HepG2 (cell line): ENCODE measurements around the gene GGACT. TPM values are rescaled to one million over a fixed set of nuclear protein-coding genes. Genes with fewer than 3 reads are reported as not detected.

Experiments used
- ATAC-seq: fragments of 200-7000 bp; cut with Tn5 transposase; 3 replicates; pipeline ENCODE4 v1.9.1; 2020; ENCODE audit warnings: mild to moderate bottlenecking, moderate library complexity
- BruUV-seq: library from RNA; stranded (reverse); fragments of 400-500 nt; replicated peaks from 2 replicates; lab custom pipeline; 2021; lab: Mats Ljungman, UMichigan
- CTCF ChIA-PET: fragments of 300-600 bp; formaldehyde crosslinking; extraction: SDS; loops from one replicate; lab custom pipeline; 2021; ENCODE audit warnings: low total read pairs, inconsistent platforms, low intra/inter-chr PET ratio; lab: Yijun Ruan, JAX
- POLR2A ChIA-PET: fragments of 350-600 bp; sonication (Branson Sonifier 250); formaldehyde crosslinking; loops from one replicate; lab custom pipeline; 2020; ENCODE audit warnings: antibody characterized with exemption, inconsistent platforms; lab: Yijun Ruan, JAX
- DNase-seq: peaks from one replicate; pipeline ENCODE4 v3.0.0-alpha.2; 2015; ENCODE audit warnings: low spot score
- FAIRE-seq: peaks from 3 replicates; lab custom pipeline; 2011; peaks lifted over from hg19 to GRCh38; lab: Jason Lieb, UNC
- H2AFZ ChIP-seq: one replicate; pipeline ENCODE4 v1.6.1; 2011; ENCODE audit warnings: low read length, inconsistent platforms
- H3K27ac ChIP-seq: fragments of 300-600 bp; 3 replicates; pipeline ENCODE4 v1.8.0; 2011; ENCODE audit warnings: mixed run types, mild to moderate bottlenecking, mixed read lengths, low read length, inconsistent platforms; ENCODE audit not compliant: insufficient read depth; ENCODE audit errors: extremely low read length
- H3K27me3 ChIP-seq, 2 experiments: fragments of 200-600 bp in 1 of 2; 2 replicates in 1 of 2; 3 replicates in 1 of 2; pipeline versions ENCODE4 v1.6.0 to v1.8.0; 2011; ENCODE audit warnings: low read length in 2 of 2, mild to moderate bottlenecking in 2 of 2, moderate library complexity in 2 of 2, inconsistent platforms in 1 of 2; ENCODE audit not compliant: insufficient read depth in 2 of 2, control insufficient read depth in 1 of 2
- H3K36me3 ChIP-seq, 2 experiments: fragments of 200-600 bp in 1 of 2; replicated peaks in 1 of 2; 2 replicates in 1 of 2; 3 replicates in 1 of 2; pipeline versions ENCODE4 v1.5.1 to v1.8.0; 2011; ENCODE audit warnings: low read length in 2 of 2, inconsistent platforms in 1 of 2; ENCODE audit not compliant: insufficient read depth in 2 of 2, control insufficient read depth in 1 of 2
- H3K4me1 ChIP-seq: 2 replicates; pipeline ENCODE4 v1.5.1; 2012; ENCODE audit warnings: low read length, inconsistent platforms; ENCODE audit not compliant: insufficient read depth
- H3K4me2 ChIP-seq: 2 replicates; pipeline ENCODE4 v1.6.0; 2011; ENCODE audit warnings: low read depth, low read length, inconsistent platforms
- H3K4me3 ChIP-seq, 3 experiments: fragments of 200-600 bp in 1 of 3; sonication (generic), shearing (Covaris generic) in 1 of 3; replicated peaks in 1 of 3; 2 replicates each; pipeline ENCODE4 v1.5.1; 2011 to 2016; ENCODE audit warnings: low read length in 3 of 3, inconsistent platforms in 2 of 3, low read depth in 2 of 3, mild to moderate bottlenecking in 2 of 3, control low read depth in 1 of 3, mixed read lengths in 1 of 3; ENCODE audit not compliant: insufficient read depth in 1 of 3
- H3K79me2 ChIP-seq: one replicate; pipeline ENCODE4 v1.6.1; 2011; ENCODE audit warnings: low read length, inconsistent platforms; ENCODE audit not compliant: insufficient read depth
- H3K9ac ChIP-seq: 2 replicates; pipeline ENCODE4 v1.6.0; 2011; ENCODE audit warnings: mild to moderate bottlenecking, low read depth, low read length, inconsistent platforms; ENCODE audit not compliant: insufficient read depth
- H3K9me3 ChIP-seq: 2 replicates; pipeline ENCODE4 v1.5.1; 2012; ENCODE audit warnings: mild to moderate bottlenecking, low read length
- H4K20me1 ChIP-seq: 2 replicates; pipeline ENCODE4 v1.6.0; 2011; ENCODE audit warnings: inconsistent platforms, mild to moderate bottlenecking, low read length, moderate library complexity; ENCODE audit not compliant: insufficient read depth
- GPBP1L1 ChIP-seq: sonication (generic); formaldehyde crosslinking; IDR thresholded peaks from 2 replicates; pipeline ENCODE4 v1.5.0; 2020; ENCODE audit warnings: mild to moderate bottlenecking, missing genetic modification reagents
- HMGXB3 ChIP-seq: sonication (generic); formaldehyde crosslinking; IDR thresholded peaks from 2 replicates; pipeline ENCODE4 v1.4.0; 2020; ENCODE audit warnings: missing genetic modification reagents, borderline replicate concordance
- KAT2B ChIP-seq: fragments of 150-350 bp; IDR thresholded peaks from 2 replicates; pipeline ENCODE4 v1.6.1; 2014; ENCODE audit warnings: low read depth, low read length, borderline replicate concordance
- NFIB ChIP-seq: sonication (generic); formaldehyde crosslinking; IDR thresholded peaks from 2 replicates; pipeline ENCODE4 v1.9.0; 2021; ENCODE audit warnings: missing genetic modification reagents, mild to moderate bottlenecking, borderline replicate concordance
- ONECUT2 ChIP-seq: sonication (generic); formaldehyde crosslinking; IDR thresholded peaks from 2 replicates; pipeline ENCODE4 v1.4.0; 2020; ENCODE audit warnings: missing genetic modification reagents
- PRDM4 ChIP-seq: sonication (generic); formaldehyde crosslinking; IDR thresholded peaks from 2 replicates; pipeline ENCODE4 v1.9.0; 2021; ENCODE audit warnings: missing genetic modification reagents, borderline replicate concordance
- RAD51 ChIP-seq: fragments of 450-650 bp; IDR thresholded peaks from 2 replicates; pipeline ENCODE4 v1.6.1; 2016; ENCODE audit warnings: borderline replicate concordance
- STAT5B ChIP-seq: sonication (generic); formaldehyde crosslinking; IDR thresholded peaks from 2 replicates; pipeline ENCODE4 v1.4.0; 2020; ENCODE audit warnings: missing genetic modification reagents
- ZBTB49 ChIP-seq: sonication (generic); formaldehyde crosslinking; IDR thresholded peaks from 2 replicates; pipeline ENCODE4 v1.4.0; 2020; ENCODE audit warnings: missing genetic modification reagents, borderline replicate concordance
- ZIK1 ChIP-seq: sonication (generic); formaldehyde crosslinking; IDR thresholded peaks from 2 replicates; pipeline ENCODE4 v1.5.0; 2020; ENCODE audit warnings: mild to moderate bottlenecking, low read depth, missing genetic modification reagents, borderline replicate concordance
- ZNF724P ChIP-seq: sonication (generic); formaldehyde crosslinking; IDR thresholded peaks from 2 replicates; pipeline ENCODE4 v1.8.0; 2022; ENCODE audit warnings: missing genetic modification reagents, borderline replicate concordance
- WGBS: methylation state at CpG from one replicate; pipeline ENCODE4 v1.1.6; 2017; ENCODE audit warnings: low lambda C conversion rate; 5-methylcytosine and 5-hydroxymethylcytosine counted together
- in situ Hi-C: cut with HindIII; loops from 2 replicates; pipeline ENCODE4 v1.10.0; 2017; ENCODE audit warnings: low pct_unique_long_range_greater_than_20kb; ENCODE audit not compliant: extremely low pct_ligation_motif_present
- intact Hi-C: fragments of 100-400 bp; cut with micrococcal nuclease; formaldehyde crosslinking; loops from one replicate; pipeline ENCODE4 v1.10.0; 2022; ENCODE audit not compliant: unreplicated experiment
- polyA plus RNA-seq, 8 experiments: library from polyadenylated mRNA; depleted of rRNA in 3 of 8; stranded (reverse) in 7 of 8; unstranded in 1 of 8; fragments of >200 nt; fragmentation: Illumina TruSeq in 4 of 8; extraction: Trizol in 4 of 8; gene quantifications; 2 replicates each; pipeline versions ENCODE4 v1.2.1 to v1.2.3, GENCODE V29; 2011 to 2016; ENCODE audit warnings: low read depth in 4 of 8, missing spikeins in 1 of 8, mixed read lengths in 1 of 8; ENCODE audit not compliant: insufficient read depth in 1 of 8
- total RNA-seq, 5 experiments: library from RNA; depleted of rRNA; stranded (reverse); fragments of >200 nt; fragmentation: Illumina TruSeq; extraction: Trizol; gene quantifications; 2 replicates each; pipeline ENCODE4 v1.2.3, GENCODE V29; 2016; ENCODE audit warnings: low read depth in 1 of 5

Gene GGACT
- total and polyA plus RNA-seq, 2 of the 13 experiments (the other 11 are each of a cell fraction or from before 2014, with no cell fraction given): 1.7 to 1.9 TPM

GRCh38 chr13:100520936-100521850 lies 67.4 kb downstream of the GGACT start:
- Histone ChIP-seq H3K4me3 (no peak overlapping the region), H3K27ac (no peak overlapping the region), H3K27me3 (no peaks in the 10 kb centered on the region), H3K9ac (no peak overlapping the region), H4K20me1 (no peaks in the 10 kb centered on the region), H2AFZ (no peak overlapping the region), H3K4me1 (peaks cover 55% of the 10 kb centered on the region), H3K9me3 (no peaks in the 10 kb centered on the region), H3K4me2 (no peak overlapping the region), H3K36me3 (no peaks in the 10 kb centered on the region; a peak in 1 of 5 replicates), H3K79me2 (no peaks in the 10 kb centered on the region)
- 95% methylated on average over 27 of the region's 27 CpGs for WGBS
- FAIRE-seq (no peak), ATAC-seq (no peak), DNase-seq (no peak)
- in situ Hi-C loops (no loop called here), intact Hi-C loops (no loop called here)
- no TSS peak for BruUV-seq
- ChIA-PET POLR2A (no interaction called here), CTCF (no interaction called here)
- TF ChIP-seq NFIB (CRISPR knock-in tag): no peak
- TF ChIP-seq KAT2B: no peak
- TF ChIP-seq ZIK1 (CRISPR knock-in tag): no peak
- no peak for TF ChIP-seq HMGXB3 (CRISPR knock-in tag)
- no peak for TF ChIP-seq RAD51
- no peak for TF ChIP-seq PRDM4
- TF ChIP-seq STAT5B (CRISPR knock-in tag): no peak
- no peak for TF ChIP-seq GPBP1L1 (CRISPR knock-in tag)
- no peak for TF ChIP-seq ZNF724P (CRISPR knock-in tag)
- no peak for TF ChIP-seq ZBTB49 (CRISPR knock-in tag)
- no peak for TF ChIP-seq ONECUT2 (CRISPR knock-in tag)
